ENCODE data around the gene ZNF782.
"Not testable (repeated sequence)": the region's sequence is repeated elsewhere in the genome, so short reads cannot be mapped to it uniquely, and the experiment has no call there.

ZNF782 gene

GRCh38 chr9:96852676-96853075 is 1.6 kb downstream of the ZNF782 start:
- DNase-seq, result no peak

- no peak for DNase-seq
Measured at GRCh38 chr9:96844040-96844439, 10.3 kb downstream of the ZNF782 start.

GRCh38 chr9:96818533-96818932 is 35.8 kb downstream of the ZNF782 start:
- DNase-seq, result no peak

GRCh38 chr9:96817973-96818372 is 36.3 kb downstream of the ZNF782 start:
- no peak for DNase-seq

- no peak for DNase-seq
Measured at GRCh38 chr9:96813607-96814006, 40.7 kb downstream of the ZNF782 start.

- not testable (repeated sequence) for DNase-seq
Measured at GRCh38 chr9:96798959-96799358, 55.4 kb downstream of the ZNF782 start.

GRCh38 chr9:96784021-96784420 is 70.3 kb downstream of the ZNF782 start:
- no peak for DNase-seq

- no peak for DNase-seq
Measured at GRCh38 chr9:96782235-96782634, 72.1 kb downstream of the ZNF782 start.

GRCh38 chr9:96781552-96781951 is 72.8 kb downstream of the ZNF782 start:
- DNase-seq, result no peak

- no peak for DNase-seq
Measured at GRCh38 chr9:96779089-96779488, 75.2 kb downstream of the ZNF782 start.

- no peak for DNase-seq
Measured at GRCh38 chr9:96777426-96777864, 76.9 kb downstream of the ZNF782 start.

- no peak for DNase-seq
Measured at GRCh38 chr9:96771124-96771523, 83.2 kb downstream of the ZNF782 start.

GRCh38 chr9:96769989-96770388 is 84.3 kb downstream of the ZNF782 start:
- DNase-seq, result no peak
